Measurements from ENCODE around the gene HMGN4. TPM values are rescaled to one million over a fixed set of nuclear protein-coding genes. Genes with fewer than 3 reads are reported as not detected.

HMGN4 gene
- total RNA-seq, 2 experiments from 2014 or later: 22.7 to 24.8 TPM

DNA sequence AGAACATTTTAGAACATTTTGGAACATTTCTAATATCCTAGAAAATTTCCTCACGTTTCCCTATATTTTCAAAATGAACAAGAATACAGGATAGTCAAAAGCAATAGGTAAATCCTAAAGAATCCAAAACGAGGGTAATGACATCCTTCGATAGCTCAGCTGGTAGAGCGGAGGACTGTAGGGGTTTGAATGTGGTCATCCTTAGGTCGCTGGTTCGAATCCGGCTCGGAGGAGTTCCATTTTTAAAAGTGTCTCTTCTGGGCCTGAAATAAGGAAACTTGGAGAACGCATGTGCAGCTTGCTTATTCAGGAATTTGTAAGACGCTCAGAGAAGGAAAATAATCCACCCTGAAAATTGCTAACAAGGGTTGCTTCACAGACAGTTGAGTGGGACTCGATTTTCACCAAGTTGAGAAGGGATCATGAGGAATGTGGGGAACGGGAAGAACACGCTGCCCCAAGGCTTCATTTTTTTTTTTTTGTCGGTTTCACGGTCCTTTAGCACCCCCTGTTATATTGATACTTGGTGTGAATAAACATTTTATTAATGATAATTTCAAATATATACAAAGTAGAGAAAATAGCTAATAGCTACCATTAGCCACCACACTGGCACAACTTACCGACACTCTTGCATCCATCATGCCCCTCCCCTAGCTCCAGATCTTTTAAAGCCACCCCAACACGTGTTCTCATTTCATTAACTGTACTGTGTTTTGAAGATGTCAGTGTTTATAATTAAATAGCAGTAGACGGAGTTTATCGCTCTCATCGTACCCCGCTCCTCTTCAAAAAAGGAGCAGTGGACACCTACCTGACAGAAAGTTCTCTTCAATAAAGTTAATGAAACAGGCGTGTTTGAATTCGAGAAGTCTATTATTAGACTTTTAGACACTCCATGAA is 56.8 kb downstream of the HMGN4 start:
- H3K4me3 ChIP-seq (ENCODE audit: low read length): peak overlapping the region; percentile 98

GRCh38 chr6:26595669-26596269 is 57.6 kb downstream of the HMGN4 start:
- peaks cover 11 to 32% of the 10 kb centered on the region in 2 experiments for H3K27me3 ChIP-seq (ENCODE audit: control insufficient read depth in 1 of 2, insufficient read depth in 2 of 2, low read length in 2 of 2)
- no peaks in the 10 kb centered on the region for H3K9me3 ChIP-seq (ENCODE audit: control insufficient read depth in 1 of 2, insufficient read depth in 1 of 2, low read length in 2 of 2)
- peak; percentile 78 to 93 (median 82) for DNase-seq
- Mint-ChIP-seq H3K4me1 (ENCODE audit: low read depth) (peaks cover 23% of the 10 kb centered on the region), H3K9me3 (no peaks in the 10 kb centered on the region), H3K4me3 (no peak overlapping the region), H3K27me3 (peaks cover 40% of the 10 kb centered on the region), H3K36me3 (ENCODE audit: low read depth) (peaks cover 31% of the 10 kb centered on the region), H3K27ac (no peak overlapping the region)
- intact Hi-C loops (cut with DNase I, micrococcal nuclease): loop anchor here (1.0 to 10.0 kb wide), 7 partner anchors 20 to 541 kb away; a partner anchor contains a TSS
- peak; percentile 29 for ATAC-seq (ENCODE audit: poor library complexity)
- peak overlapping the region; percentile 98 for H3K4me3 ChIP-seq (ENCODE audit: low read length)
- H3K27ac ChIP-seq (ENCODE audit: low read depth in 1 of 2, low read length in 2 of 2): no peak overlapping the region
- H3K4me1 ChIP-seq (ENCODE audit: insufficient read depth, low read length): peaks cover 31% of the 10 kb centered on the region
- H3K36me3 ChIP-seq (ENCODE audit: insufficient read depth, low read length): peaks cover 26% of the 10 kb centered on the region
- CTCF ChIA-PET: interaction anchor here (0.5 to 6.0 kb wide), 51 partner anchors 9 to 1299 kb away, joined by 3 to 50 read pairs (median 4); partner anchors contain the start of genes BTN2A2, BTN3A3 and HMGN4
- POLR2A ChIA-PET: interaction anchor here (0.6 to 2.4 kb wide), 21 partner anchors 11 to 1276 kb away, joined by 3 to 17 read pairs (median 6); partner anchors contain the start of gene HMGN4
- TF ChIP-seq, protein P1, sequence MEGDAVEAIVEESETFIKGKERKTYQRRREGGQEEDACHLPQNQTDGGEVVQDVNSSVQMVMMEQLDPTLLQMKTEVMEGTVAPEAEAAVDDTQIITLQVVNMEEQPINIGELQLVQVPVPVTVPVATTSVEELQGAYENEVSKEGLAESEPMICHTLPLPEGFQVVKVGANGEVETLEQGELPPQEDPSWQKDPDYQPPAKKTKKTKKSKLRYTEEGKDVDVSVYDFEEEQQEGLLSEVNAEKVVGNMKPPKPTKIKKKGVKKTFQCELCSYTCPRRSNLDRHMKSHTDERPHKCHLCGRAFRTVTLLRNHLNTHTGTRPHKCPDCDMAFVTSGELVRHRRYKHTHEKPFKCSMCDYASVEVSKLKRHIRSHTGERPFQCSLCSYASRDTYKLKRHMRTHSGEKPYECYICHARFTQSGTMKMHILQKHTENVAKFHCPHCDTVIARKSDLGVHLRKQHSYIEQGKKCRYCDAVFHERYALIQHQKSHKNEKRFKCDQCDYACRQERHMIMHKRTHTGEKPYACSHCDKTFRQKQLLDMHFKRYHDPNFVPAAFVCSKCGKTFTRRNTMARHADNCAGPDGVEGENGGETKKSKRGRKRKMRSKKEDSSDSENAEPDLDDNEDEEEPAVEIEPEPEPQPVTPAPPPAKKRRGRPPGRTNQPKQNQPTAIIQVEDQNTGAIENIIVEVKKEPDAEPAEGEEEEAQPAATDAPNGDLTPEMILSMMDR (IDR thresholded peaks at IDR 0.05): peak; percentile 98

More for the DNA sequence above, 56.8 kb downstream of the HMGN4 start:
- Histone ChIP-seq H3K27me3 (ENCODE audit: control insufficient read depth in 1 of 2, insufficient read depth in 2 of 2, low read length in 2 of 2) (peaks cover 11 to 32% of the 10 kb centered on the region in 2 experiments), H3K9me3 (ENCODE audit: control insufficient read depth in 1 of 2, insufficient read depth in 1 of 2, low read length in 2 of 2) (no peaks in the 10 kb centered on the region), H3K27ac (ENCODE audit: low read depth in 1 of 2, low read length in 2 of 2) (no peak overlapping the region), H3K36me3 (ENCODE audit: insufficient read depth, low read length) (peaks cover 22% of the 10 kb centered on the region), H3K4me1 (ENCODE audit: insufficient read depth, low read length) (peaks cover 31% of the 10 kb centered on the region)
- peaks cover 23% of the 10 kb centered on the region for H3K36me3 Mint-ChIP-seq (ENCODE audit: low read depth)
- CTCF ChIA-PET: interaction anchor here (0.5 to 6.0 kb wide), 50 partner anchors 8 to 1300 kb away, joined by 3 to 50 read pairs (median 4); partner anchors contain the start of genes BTN2A2, BTN3A3 and HMGN4
- TF ChIP-seq, protein P1 (IDR thresholded peaks at IDR 0.05): no peak
- ATAC-seq (ENCODE audit: poor library complexity) (no peak), DNase-seq (peak in 3 of 14 experiments; percentile 39 to 41 (median 40))
- intact Hi-C loops (cut with DNase I, micrococcal nuclease): loop anchor here (1.0 to 10.0 kb wide), 6 partner anchors 20 to 540 kb away; a partner anchor contains a TSS
- H3K4me1 Mint-ChIP-seq (ENCODE audit: low read depth): peaks cover 23% of the 10 kb centered on the region
- no peaks in the 10 kb centered on the region for H3K9me3 Mint-ChIP-seq
- H3K4me3 Mint-ChIP-seq: peak overlapping the region; percentile 47
- H3K27me3 Mint-ChIP-seq: peaks cover 45% of the 10 kb centered on the region
- H3K27ac Mint-ChIP-seq: peak overlapping the region; percentile 68
- POLR2A ChIA-PET: interaction anchor here (0.6 to 2.4 kb wide), 22 partner anchors 10 to 1788 kb away, joined by 3 to 17 read pairs (median 6); partner anchors contain the start of gene HMGN4

Other genes with a start within 250 kb of the HMGN4 start
- 10 to 100 TPM; 40.6 to 45.5 TPM for gene BTN3A2, start 173.2 kb upstream of the HMGN4 start, total RNA-seq
- 10 to 100 TPM in 1 of 2 experiments, 1 to 10 TPM in 1; 9.7 to 10.7 TPM for gene BTN2A2, start 155.3 kb upstream of the HMGN4 start, total RNA-seq
- 100 to 1,000 TPM; 109 TPM for gene BTN3A1, start 136.1 kb upstream of the HMGN4 start, total RNA-seq
- gene BTN3A3, start 97.9 kb upstream of the HMGN4 start, total RNA-seq: 10 to 100 TPM; 21.4 to 26.5 TPM
- 10 to 100 TPM; 16.2 to 17.5 TPM for gene BTN2A1, start 80.4 kb upstream of the HMGN4 start, total RNA-seq
- not detected for gene BTN1A1, start 38.1 kb upstream of the HMGN4 start, total RNA-seq
- 10 to 100 TPM; 39.8 to 40.4 TPM for gene ABT1, start 58.6 kb downstream of the HMGN4 start, total RNA-seq
- gene ZNF322, start 121.4 kb downstream of the HMGN4 start, total RNA-seq: under 1 TPM; 0.92 to 0.93 TPM